CD4-positive, alpha-beta memory T cell (primary cell): ENCODE measurements around the gene GADD45G. TPM values are rescaled to one million over a fixed set of nuclear protein-coding genes. Genes with fewer than 3 reads are reported as not detected.
A peak's percentile ranks its signal among the peaks of the same experiment; 100 is the strongest.

Experiments
- CTCF ChIA-PET: fragments of 350-600 bp; sonication (Branson Sonifier 250); formaldehyde crosslinking; loops from one replicate; lab custom pipeline; 2021; ENCODE audit warnings: inconsistent platforms; ENCODE audit not compliant: partially characterized antibody; lab: Charles Lee
- POLR2A ChIA-PET: fragments of 350-600 bp; sonication (Branson Sonifier 250); formaldehyde crosslinking; loops from one replicate; lab custom pipeline; 2021; ENCODE audit not compliant: partially characterized antibody; lab: Charles Lee
- DNase-seq, 5 donors: peaks; one replicate each; pipeline versions ENCODE4 v3.0.0 to v3.0.0-alpha.2; 2020 to 2022; ENCODE audit warnings: mixed read lengths in 1 of 5
- H3K27ac ChIP-seq: one replicate; pipeline ENCODE4 v1.7.0; 2013; ENCODE audit warnings: low read depth, low read length
- H3K27me3 ChIP-seq: 2 replicates; pipeline ENCODE4 v1.7.0; 2013; ENCODE audit warnings: mild to moderate bottlenecking, low read length, moderate library complexity; ENCODE audit not compliant: insufficient read depth
- H3K36me3 ChIP-seq: 2 replicates; pipeline ENCODE4 v1.7.0; 2013; ENCODE audit warnings: mild to moderate bottlenecking, low read length, moderate library complexity; ENCODE audit not compliant: insufficient read depth
- H3K4me1 ChIP-seq: 2 replicates; pipeline ENCODE4 v1.7.0; 2013; ENCODE audit warnings: mild to moderate bottlenecking, low read length, moderate library complexity; ENCODE audit not compliant: insufficient read depth
- H3K4me3 ChIP-seq, 2 donors: one replicate each; pipeline ENCODE4 v1.7.0; 2013; ENCODE audit warnings: low read length in 2 of 2, mild to moderate bottlenecking in 1 of 2
- H3K9me3 ChIP-seq, 2 donors: one replicate each; pipeline ENCODE4 v1.7.0; 2013; ENCODE audit warnings: low read length in 2 of 2, control low read depth in 1 of 2; ENCODE audit not compliant: control insufficient read depth in 1 of 2
- H3K27ac Mint-ChIP-seq, 7 donors: one replicate each; pipeline ENCODE4 v1.8.0; 2020 to 2021; ENCODE audit warnings: mixed read lengths in 7 of 7, mild to moderate bottlenecking in 6 of 7, inconsistent platforms in 3 of 7, moderate library complexity in 3 of 7
- H3K27me3 Mint-ChIP-seq, 2 donors: one replicate each; pipeline ENCODE4 v1.8.0; 2020 to 2021; ENCODE audit warnings: mixed read lengths in 2 of 2
- H3K36me3 Mint-ChIP-seq, 2 donors: one replicate each; pipeline ENCODE4 v1.8.0; 2020 to 2021; ENCODE audit warnings: mixed read lengths in 2 of 2, inconsistent platforms in 1 of 2, mild to moderate bottlenecking in 1 of 2
- H3K4me1 Mint-ChIP-seq, 4 donors: one replicate each; pipeline ENCODE4 v1.8.0; 2020 to 2021; ENCODE audit warnings: mixed read lengths in 4 of 4, mild to moderate bottlenecking in 1 of 4
- H3K4me3 Mint-ChIP-seq, 8 donors: one replicate each; pipeline ENCODE4 v1.8.0; 2020 to 2021; ENCODE audit warnings: mixed read lengths in 8 of 8, mild to moderate bottlenecking in 7 of 8, moderate library complexity in 6 of 8, inconsistent platforms in 3 of 8
- H3K9me3 Mint-ChIP-seq, 8 donors: one replicate each; pipeline ENCODE4 v1.8.0; 2020 to 2021; ENCODE audit warnings: mixed read lengths in 8 of 8, mild to moderate bottlenecking in 5 of 8, inconsistent platforms in 3 of 8, moderate library complexity in 1 of 8
- intact Hi-C: fragments of 100-400 bp; cut with micrococcal nuclease; formaldehyde crosslinking; loops from one replicate; pipeline ENCODE4 v1.15.1; 2023
- polyA plus RNA-seq, 2 donors: library from polyadenylated mRNA; unstranded; fragments of 300-500 nt; fragmentation: Illumina TruSeq; gene quantifications; one replicate each; pipeline ENCODE4 v1.2.3, GENCODE V29; 2021
- total RNA-seq, 2 experiments: library from RNA; stranded (reverse); gene quantifications; one replicate each; pipeline ENCODE4 v1.2.3, GENCODE V29; 2021

GADD45G gene, protein sequence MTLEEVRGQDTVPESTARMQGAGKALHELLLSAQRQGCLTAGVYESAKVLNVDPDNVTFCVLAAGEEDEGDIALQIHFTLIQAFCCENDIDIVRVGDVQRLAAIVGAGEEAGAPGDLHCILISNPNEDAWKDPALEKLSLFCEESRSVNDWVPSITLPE
- total RNA-seq (1 to 10 TPM; 2.4 to 2.9 TPM), polyA plus RNA-seq (under 1 TPM in 1 of 2 donors, not detected in 1; 0.96 TPM)

DNA sequence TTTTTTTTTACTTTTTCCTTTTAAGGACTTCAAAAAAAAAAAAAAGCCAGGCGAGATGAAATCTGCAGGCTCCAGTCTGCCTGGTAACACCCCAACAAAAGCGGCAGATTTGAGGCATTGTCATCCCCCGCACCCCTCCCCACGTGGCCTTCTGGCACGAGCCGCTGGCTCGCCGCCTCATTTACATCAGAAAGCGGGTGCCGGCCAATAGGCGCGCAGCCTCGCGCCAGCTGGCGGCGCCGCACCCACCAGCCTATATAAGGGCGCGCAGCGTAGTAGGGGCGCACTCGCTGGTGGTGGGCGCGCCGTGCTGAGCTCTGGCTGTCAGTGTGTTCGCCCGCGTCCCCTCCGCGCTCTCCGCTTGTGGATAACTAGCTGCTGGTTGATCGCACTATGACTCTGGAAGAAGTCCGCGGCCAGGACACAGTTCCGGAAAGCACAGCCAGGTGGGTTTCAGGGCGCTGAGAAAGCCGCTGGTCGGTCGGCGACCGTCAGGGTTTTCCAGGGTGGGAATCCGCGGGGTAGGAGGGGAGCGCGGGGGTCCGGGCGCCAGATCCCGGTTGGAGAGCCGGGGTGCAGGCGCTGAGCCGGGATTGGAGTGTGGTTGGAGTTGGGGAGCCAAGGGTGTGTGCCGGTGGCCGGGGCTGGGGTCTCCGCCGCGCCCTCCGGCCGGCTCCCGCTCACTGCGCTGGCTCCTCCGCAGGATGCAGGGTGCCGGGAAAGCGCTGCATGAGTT, at the start of gene GADD45G:
TSS of gene GADD45G (plus strand) at position 284 of the 736 bp plus-strand sequence. CDS start at position 394, 110 bp downstream.
- Mint-ChIP-seq H3K36me3 (peaks cover 0 to 5% of the 10 kb centered on the region in 2 donors), H3K27ac (peak within 1 kb of the TSS; percentile 81 to 98 (median 86)), H3K4me3 (peak within 1 kb of the TSS; percentile 85 to 97 (median 88)), H3K9me3 (no peaks in the 10 kb centered on the region), H3K4me1 (peaks cover 14 to 40% (median 17%) of the 10 kb centered on the region in 4 donors), H3K27me3 (no peaks in the 10 kb centered on the region)
- DNase-seq: peak; percentile 89 to 98 (median 91)
- peaks cover 35% of the 10 kb centered on the region for H3K4me1 ChIP-seq
- ChIA-PET CTCF (interaction anchor here (0.7 to 7.6 kb wide), 5 partner anchors 22 to 501 kb away, joined by 3 to 107 read pairs (median 28); no protein-coding TSS in a partner anchor), POLR2A (interaction anchor here (0.7 to 2.5 kb wide), 6 partner anchors 9 to 295 kb away, joined by 3 to 19 read pairs (median 3); no protein-coding TSS in a partner anchor)
- intact Hi-C loops: loop anchor here (1.0 to 10.0 kb wide), 6 partner anchors 96 to 537 kb away; partner anchors contain the start of genes CKS2 and SECISBP2
- H3K9me3 ChIP-seq: no peaks in the 10 kb centered on the region
- H3K4me3 ChIP-seq: peak within 1 kb of the TSS; percentile 57 to 79
- H3K27ac ChIP-seq: peak within 1 kb of the TSS; percentile 57
- H3K36me3 ChIP-seq: no peaks in the 10 kb centered on the region
- H3K27me3 ChIP-seq: no peaks in the 10 kb centered on the region

DNA sequence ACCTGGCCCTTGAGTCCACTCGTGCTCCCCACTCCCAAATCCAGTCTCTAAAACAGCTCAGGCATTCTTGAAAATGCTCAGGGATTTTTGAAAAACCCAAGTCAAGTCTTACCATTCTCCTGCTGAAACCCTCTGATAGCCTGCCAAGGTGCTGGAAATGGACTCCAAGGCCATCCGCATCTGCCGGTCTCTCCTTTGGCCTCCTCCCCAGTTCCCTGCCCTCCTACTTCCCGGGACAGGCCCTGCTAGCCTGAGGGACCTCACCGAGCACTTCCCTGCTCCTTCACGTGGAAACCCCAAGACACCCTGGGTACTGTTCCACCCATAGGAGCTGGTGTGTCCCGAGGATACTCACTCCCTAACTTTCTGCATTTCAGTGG, 49.8 kb upstream of the GADD45G start:
- POLR2A ChIA-PET: no interaction called here
- peaks cover 1 to 4% of the 10 kb centered on the region in 2 donors for H3K27me3 Mint-ChIP-seq

DNA sequence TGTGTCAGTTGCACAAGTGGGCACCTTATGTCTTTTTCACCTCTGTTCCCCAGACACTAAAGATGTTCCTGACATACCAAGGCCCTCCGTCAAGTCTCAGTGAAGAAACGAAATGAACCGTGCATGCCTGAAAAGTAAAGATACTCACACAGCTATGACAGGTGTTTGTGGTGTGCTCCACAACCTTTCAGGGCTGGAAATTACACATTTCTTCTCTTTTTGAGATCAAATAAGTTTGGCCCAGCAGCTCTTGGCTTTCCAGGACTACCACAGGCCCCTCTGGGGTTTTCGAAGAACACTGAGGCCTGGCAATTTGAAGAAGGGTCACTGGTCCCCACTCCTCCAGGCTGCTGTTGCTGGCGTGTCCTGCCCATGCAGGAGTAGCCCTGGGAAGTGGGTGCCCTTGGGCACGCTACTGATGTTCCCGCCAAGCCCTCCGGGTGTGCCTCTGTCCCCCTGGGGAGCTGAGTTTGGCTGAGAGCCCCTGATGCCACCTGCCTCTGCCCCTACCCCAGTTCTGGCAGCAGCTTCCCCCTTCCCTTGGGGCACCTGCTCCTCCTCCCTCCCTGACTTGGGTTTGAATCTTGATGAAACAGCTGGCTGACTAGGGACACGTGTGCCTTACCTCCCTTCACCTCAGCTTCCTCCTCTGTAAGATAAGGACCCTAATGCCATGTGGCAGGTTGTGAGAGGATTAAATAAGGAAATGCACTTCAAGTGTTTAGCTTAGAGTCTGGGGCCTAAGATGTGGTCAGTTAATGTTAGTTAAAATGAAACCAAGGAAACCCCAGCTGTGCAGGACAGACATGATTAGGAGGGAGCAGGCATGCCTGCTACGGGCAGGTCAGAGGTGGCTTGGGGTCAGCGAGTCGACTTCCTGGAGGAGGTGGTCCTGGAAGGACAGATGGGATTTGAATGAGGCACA, 49.1 kb upstream of the GADD45G start:
- Mint-ChIP-seq H3K4me1 (peaks cover 7 to 20% (median 13%) of the 10 kb centered on the region in 4 donors), H3K27ac (peak overlapping the region in 2 of 7 donors; percentile 6 to 79), H3K36me3 (no peaks in the 10 kb centered on the region), H3K9me3 (no peaks in the 10 kb centered on the region), H3K4me3 (no peak overlapping the region), H3K27me3 (peaks cover 1 to 4% of the 10 kb centered on the region in 2 donors)
- no peak for DNase-seq
- Histone ChIP-seq H3K4me3 (no peak overlapping the region), H3K9me3 (no peaks in the 10 kb centered on the region), H3K36me3 (no peaks in the 10 kb centered on the region), H3K4me1 (peaks cover 14% of the 10 kb centered on the region), H3K27ac (no peak overlapping the region), H3K27me3 (no peaks in the 10 kb centered on the region)
- ChIA-PET CTCF (interaction anchor here (1.0 to 2.0 kb wide), 3 partner anchors 12 to 127 kb away, joined by 4 to 6 read pairs (median 4); no protein-coding TSS in a partner anchor), POLR2A (interaction anchor here (1.2 kb wide), 1 partner anchor 99 kb away, joined by 3 read pairs; no protein-coding TSS in a partner anchor)
- intact Hi-C loops: no loop called here

More for the DNA sequence above, 49.8 kb upstream of the GADD45G start:
- H3K4me3 Mint-ChIP-seq: no peak overlapping the region
- no peak overlapping the region for H3K27ac Mint-ChIP-seq
- H3K27me3 ChIP-seq: no peaks in the 10 kb centered on the region
- DNase-seq: no peak
- no peak overlapping the region for H3K4me3 ChIP-seq
- H3K4me1 ChIP-seq: peaks cover 14% of the 10 kb centered on the region
- no peak overlapping the region for H3K27ac ChIP-seq
- H3K36me3 Mint-ChIP-seq: no peaks in the 10 kb centered on the region
- peaks cover 7 to 20% (median 13%) of the 10 kb centered on the region in 4 donors for H3K4me1 Mint-ChIP-seq
- H3K9me3 Mint-ChIP-seq: no peaks in the 10 kb centered on the region
- intact Hi-C loops: no loop called here
- no peaks in the 10 kb centered on the region for H3K9me3 ChIP-seq
- H3K36me3 ChIP-seq: no peaks in the 10 kb centered on the region
- CTCF ChIA-PET: interaction anchor here (2.0 kb wide), 1 partner anchor 13 kb away, joined by 4 read pairs; no protein-coding TSS in a partner anchor

DNA sequence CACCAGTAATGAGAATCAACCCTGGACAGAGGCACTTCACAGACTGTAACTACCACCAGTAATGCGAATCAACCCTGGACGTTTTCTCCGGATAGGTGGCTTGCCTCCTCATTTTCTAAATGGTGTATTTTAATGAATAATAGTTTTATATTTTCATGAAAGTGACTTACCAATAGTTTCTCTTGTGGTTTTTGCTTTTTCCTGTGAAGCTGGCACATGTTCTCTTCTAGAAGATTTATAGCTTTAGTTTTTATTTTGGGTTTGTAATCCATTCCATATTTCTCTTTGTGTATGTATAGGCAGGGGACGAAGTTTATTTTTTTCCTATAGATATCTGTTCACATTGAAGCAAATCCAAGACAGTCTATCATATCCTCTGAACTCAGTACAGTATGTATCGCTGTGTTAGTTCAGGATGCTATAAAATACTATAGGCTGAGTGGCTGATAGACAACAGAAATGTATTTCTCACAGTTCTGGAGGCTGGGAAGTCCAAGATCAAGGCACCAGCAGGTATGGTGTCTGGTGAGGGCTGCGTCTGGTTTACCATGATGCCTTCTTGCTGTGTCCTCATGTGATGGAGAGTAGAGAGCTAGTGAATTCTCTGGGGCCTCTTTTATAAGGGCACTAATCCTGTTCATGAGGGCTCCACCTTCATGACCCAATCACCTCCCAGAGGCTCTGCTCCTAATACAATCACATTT, 46.5 kb upstream of the GADD45G start:
- ChIA-PET POLR2A (interaction anchor here (0.6 kb wide), 1 partner anchor 130 kb away, joined by 3 read pairs; no protein-coding TSS in a partner anchor), CTCF (interaction anchor here (1.1 kb wide), 1 partner anchor 9 kb away, joined by 3 read pairs; no protein-coding TSS in a partner anchor)
- Histone ChIP-seq H3K9me3 (no peaks in the 10 kb centered on the region), H3K4me3 (no peak overlapping the region), H3K27ac (no peak overlapping the region), H3K27me3 (no peaks in the 10 kb centered on the region), H3K4me1 (peaks cover 14% of the 10 kb centered on the region), H3K36me3 (no peaks in the 10 kb centered on the region)
- Mint-ChIP-seq H3K27me3 (peaks cover 1 to 4% of the 10 kb centered on the region in 2 donors), H3K4me3 (no peak overlapping the region), H3K27ac (no peak overlapping the region), H3K36me3 (no peaks in the 10 kb centered on the region), H3K9me3 (no peaks in the 10 kb centered on the region), H3K4me1 (peaks cover 7 to 20% (median 13%) of the 10 kb centered on the region in 4 donors)
- intact Hi-C loops: no loop called here
- DNase-seq: no peak

DNA sequence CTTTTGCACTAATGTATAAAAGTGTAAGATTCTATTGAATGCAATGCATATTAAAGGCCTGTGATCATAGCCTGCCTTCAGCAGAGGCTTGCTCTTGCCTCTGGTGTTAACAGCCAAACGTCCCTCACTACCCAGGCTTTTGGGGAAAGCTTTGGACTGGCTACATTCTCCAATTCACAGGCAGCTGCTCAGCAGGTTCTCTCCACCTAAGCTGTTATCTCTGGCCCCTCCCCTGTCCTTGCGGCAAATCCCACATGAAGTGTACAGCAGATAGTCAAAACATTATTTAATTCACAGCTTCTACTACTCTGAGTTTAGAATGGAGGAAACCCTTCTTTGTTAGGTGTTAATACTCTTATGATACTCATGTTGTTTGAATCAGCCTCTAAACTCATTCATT, 45.9 kb upstream of the GADD45G start:
- peaks cover 14% of the 10 kb centered on the region for H3K4me1 ChIP-seq
- no peaks in the 10 kb centered on the region for H3K9me3 ChIP-seq
- no peak overlapping the region for H3K4me3 Mint-ChIP-seq
- no peak for DNase-seq
- H3K4me3 ChIP-seq: no peak overlapping the region
- H3K4me1 Mint-ChIP-seq: peaks cover 7 to 20% (median 13%) of the 10 kb centered on the region in 4 donors
- H3K36me3 ChIP-seq: no peaks in the 10 kb centered on the region
- no peaks in the 10 kb centered on the region for H3K27me3 ChIP-seq
- H3K9me3 Mint-ChIP-seq: no peaks in the 10 kb centered on the region
- H3K27me3 Mint-ChIP-seq: peaks cover 1 to 4% of the 10 kb centered on the region in 2 donors
- intact Hi-C loops: no loop called here
- ChIA-PET CTCF (no interaction called here), POLR2A (interaction anchor here (0.6 kb wide), 1 partner anchor 130 kb away, joined by 3 read pairs; no protein-coding TSS in a partner anchor)
- no peaks in the 10 kb centered on the region for H3K36me3 Mint-ChIP-seq
- no peak overlapping the region for H3K27ac Mint-ChIP-seq
- no peak overlapping the region for H3K27ac ChIP-seq

DNA sequence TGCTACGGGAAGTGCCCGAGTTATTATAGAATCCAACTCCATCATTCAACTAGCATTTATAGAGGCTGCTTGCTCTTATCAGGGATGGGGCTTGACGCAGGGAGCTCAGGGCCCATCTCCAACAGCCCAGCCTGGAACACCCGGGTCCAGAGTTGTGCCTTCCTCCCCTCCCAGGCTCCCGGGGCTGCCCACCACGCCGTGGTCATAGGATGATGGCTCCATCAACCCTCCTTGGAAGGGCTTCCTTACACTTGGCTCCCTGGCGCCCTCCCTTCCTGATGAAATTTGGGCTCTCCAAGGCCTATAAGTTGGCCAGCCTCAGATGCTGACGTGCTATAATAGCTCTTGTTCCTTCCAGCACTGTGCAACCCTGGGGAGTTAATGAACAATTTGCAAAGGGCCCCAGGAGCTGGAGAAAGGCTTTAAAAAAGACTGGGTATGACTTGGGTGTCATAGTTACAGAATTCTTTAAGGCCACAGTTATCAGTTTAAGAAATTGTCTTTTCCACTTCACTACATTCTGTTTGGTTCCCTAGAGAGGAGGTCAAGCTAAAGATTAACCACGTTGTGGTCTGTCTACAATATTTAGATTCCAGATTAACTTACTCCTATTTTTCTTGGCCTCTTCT, 42.5 kb upstream of the GADD45G start:
- no peak overlapping the region for H3K27ac Mint-ChIP-seq
- H3K4me3 ChIP-seq: no peak overlapping the region
- no peak overlapping the region for H3K4me3 Mint-ChIP-seq
- H3K36me3 Mint-ChIP-seq: no peaks in the 10 kb centered on the region
- H3K4me1 ChIP-seq: peaks cover 5% of the 10 kb centered on the region
- intact Hi-C loops: no loop called here
- POLR2A ChIA-PET: no interaction called here
- H3K9me3 ChIP-seq: no peaks in the 10 kb centered on the region
- H3K9me3 Mint-ChIP-seq: peaks cover 0 to 4% (median 0%) of the 10 kb centered on the region in 8 donors
- no peak overlapping the region for H3K27ac ChIP-seq
- DNase-seq: no peak
- CTCF ChIA-PET: interaction anchor here (1.1 kb wide), 1 partner anchor 13 kb away, joined by 3 read pairs; no protein-coding TSS in a partner anchor
- H3K36me3 ChIP-seq: no peaks in the 10 kb centered on the region
- H3K27me3 Mint-ChIP-seq: peaks cover 2 to 3% of the 10 kb centered on the region in 2 donors
- H3K4me1 Mint-ChIP-seq: peaks cover 2 to 8% (median 5%) of the 10 kb centered on the region in 4 donors
- no peaks in the 10 kb centered on the region for H3K27me3 ChIP-seq
